ENCODE measurements around the gene BRINP1.
A peak's percentile ranks its signal among the peaks of the same experiment; 100 is the strongest.

- peak; percentile 32 to 40 for TF ChIP-seq CTCF (IDR thresholded peaks at IDR 0.05; ENCODE audit: extremely low read depth in 1 of 2, insufficient read depth in 1 of 2, low read depth in 1 of 2, low read length in 2 of 2)
- TF ChIP-seq POLR2A (IDR thresholded peaks at IDR 0.05; ENCODE audit: low read depth, low read length): no peak
- TF ChIP-seq POLR2AphosphoS5 (IDR thresholded peaks at IDR 0.05; ENCODE audit: insufficient read depth, low read depth, low read length): no peak
- no peak for TF ChIP-seq FOS (IDR thresholded peaks at IDR 0.05; ENCODE audit: borderline replicate concordance, insufficient read depth, low read length)
- no peak for TF ChIP-seq MAX (IDR thresholded peaks at IDR 0.05; ENCODE audit: insufficient read depth, insufficient read length)
Measured at GRCh38 chr9:119365291-119366027, 3.8 kb downstream of the BRINP1 start.

All from endothelial cell of umbilical vein (primary cell).